Middle frontal gyrus (tissue), 1 donor: ENCODE data around the gene UGT1A3.
"Not testable (repeated sequence)": the region's sequence is repeated elsewhere in the genome, so short reads cannot be mapped to it uniquely, and the experiment has no call there.

Experiments used
- DNase-seq: peaks from one replicate; pipeline ENCODE4 v3.0.0-alpha.2; 2015; ENCODE audit warnings: low spot score; ENCODE audit errors: extremely low spot score

Gene UGT1A3

GRCh38 chr2:233728723-233729301, at the start of gene UGT1A3:
Gene UGT1A3, plus strand, starts transcription at chr2:233729042. Its CDS starts 85 bp downstream, at chr2:233729127.
- DNase-seq, result no peak

GRCh38 chr2:233679196-233679595, 49.6 kb upstream of the UGT1A3 start:
- no peak for DNase-seq

GRCh38 chr2:233680361-233681045, 48.3 kb upstream of the UGT1A3 start:
- no peak for DNase-seq

- no peak for DNase-seq
Observed at GRCh38 chr2:233681521-233682099, 47.2 kb upstream of the UGT1A3 start, which contains the start of gene UGT1A7. Gene UGT1A7, plus strand, starts transcription at chr2:233681901. Its CDS starts 37 bp downstream, at chr2:233681938.

GRCh38 chr2:233684640-233685039, 44.2 kb upstream of the UGT1A3 start:
- DNase-seq, result no peak

GRCh38 chr2:233686928-233687327, 41.9 kb upstream of the UGT1A3 start:
- no peak for DNase-seq

GRCh38 chr2:233688341-233688740, 40.5 kb upstream of the UGT1A3 start:
- no peak for DNase-seq

GRCh38 chr2:233689031-233689430, 39.8 kb upstream of the UGT1A3 start:
- DNase-seq, result no peak

GRCh38 chr2:233689501-233689900, 39.3 kb upstream of the UGT1A3 start:
- no peak for DNase-seq

GRCh38 chr2:233690444-233690843, 38.4 kb upstream of the UGT1A3 start:
- no peak for DNase-seq

- DNase-seq, result no peak
Observed at GRCh38 chr2:233691443-233692433, 37.1 kb upstream of the UGT1A3 start.

- no peak for DNase-seq
Observed at GRCh38 chr2:233692648-233693047, 36.2 kb upstream of the UGT1A3 start, which contains the start of gene UGT1A6. Gene UGT1A6, plus strand, starts transcription at chr2:233692890. Its CDS starts 115 bp downstream, at chr2:233693005.

GRCh38 chr2:233693963-233694362, 34.9 kb upstream of the UGT1A3 start:
- DNase-seq, result no peak

GRCh38 chr2:233698740-233699139, 30.1 kb upstream of the UGT1A3 start:
- no peak for DNase-seq

- no peak for DNase-seq
Observed at GRCh38 chr2:233699424-233700027, 29.3 kb upstream of the UGT1A3 start.

- no peak for DNase-seq
Observed at GRCh38 chr2:233700028-233700635, 28.7 kb upstream of the UGT1A3 start.

- not testable (repeated sequence) for DNase-seq
Observed at GRCh38 chr2:233700842-233701241, 28.0 kb upstream of the UGT1A3 start.

GRCh38 chr2:233702238-233702637, 26.6 kb upstream of the UGT1A3 start:
- no peak for DNase-seq

- DNase-seq, result no peak
Observed at GRCh38 chr2:233705911-233706506, 22.8 kb upstream of the UGT1A3 start.

- DNase-seq, result no peak
Observed at GRCh38 chr2:233706720-233707119, 22.1 kb upstream of the UGT1A3 start.
